Tongue (tissue), 3 donors: ENCODE measurements around the gene PLEKHG2. TPM values are rescaled to one million over a fixed set of nuclear protein-coding genes. Genes with fewer than 3 reads are reported as not detected.
"Not testable (repeated sequence)": the region's sequence is repeated elsewhere in the genome, so short reads cannot be mapped to it uniquely, and the experiment has no call there.

ENCODE experiments used
- DNase-seq: peaks from one replicate; pipeline ENCODE4 v3.0.0-alpha.2; 2015
- small RNA-seq: library from RNA; depleted of rRNA; stranded (forward); fragments of <200 nt; gene quantifications from one replicate; pipeline ENCODE3, GENCODE V24; 2014; ENCODE audit warnings: low replicate concordance
- total RNA-seq: library from RNA; depleted of rRNA; stranded (reverse); fragments of >200 nt; gene quantifications from one replicate; pipeline ENCODE4 v1.2.3, GENCODE V29; 2014

The PLEKHG2 gene
- total RNA-seq, 1 donor from 2014 or later, result 20.9 TPM

- DNase-seq, result no peak
These were observed 35.8 kb downstream of the PLEKHG2 start for GRCh38 chr19:39448271-39448670.

GRCh38 chr19:39449116-39449797, 36.8 kb downstream of the PLEKHG2 start:
- no peak for DNase-seq

GRCh38 chr19:39451257-39451656, 38.8 kb downstream of the PLEKHG2 start:
- not testable (repeated sequence) for DNase-seq

- DNase-seq, result no peak
These were observed 50.9 kb downstream of the PLEKHG2 start for GRCh38 chr19:39463403-39463802.

- DNase-seq, result no peak
These were observed 53.7 kb downstream of the PLEKHG2 start for GRCh38 chr19:39465956-39466747.

GRCh38 chr19:39467941-39468340, 55.5 kb downstream of the PLEKHG2 start:
- no peak for DNase-seq

- no peak for DNase-seq
These were observed 56.6 kb downstream of the PLEKHG2 start for GRCh38 chr19:39469036-39469435.

- DNase-seq, result no peak
These were observed 57.1 kb downstream of the PLEKHG2 start for GRCh38 chr19:39469567-39469966.

GRCh38 chr19:39470724-39471339, 58.4 kb downstream of the PLEKHG2 start:
- DNase-seq, result no peak

- no peak for DNase-seq
These were observed 59.5 kb downstream of the PLEKHG2 start for GRCh38 chr19:39471756-39472536.

- DNase-seq, result no peak
These were observed 60.4 kb downstream of the PLEKHG2 start for GRCh38 chr19:39472746-39473442.

GRCh38 chr19:39473443-39473960, 61.0 kb downstream of the PLEKHG2 start:
- no peak for DNase-seq

- DNase-seq, result peak; percentile 67
These were observed 61.7 kb downstream of the PLEKHG2 start for GRCh38 chr19:39474139-39474620.

- no peak for DNase-seq
These were observed 63.3 kb downstream of the PLEKHG2 start for GRCh38 chr19:39475748-39476147.

Small RNA genes lying within 50 kb of the gene (small RNA-seq; reads per million reads assigned to genes)
- gene MIR4530 (not detected), gene RN7SL566P (not detected)

Other genes with a start within 250 kb of the PLEKHG2 start
- 4.5 TPM for gene NCCRP1, start 215.7 kb upstream of the PLEKHG2 start, total RNA-seq
- gene SYCN, start 208.4 kb upstream of the PLEKHG2 start, total RNA-seq, result not detected
- gene IFNL3, start 167.7 kb upstream of the PLEKHG2 start, total RNA-seq, result not detected
- not detected for gene IFNL4, start 163.8 kb upstream of the PLEKHG2 start, total RNA-seq
- gene IFNL2, start 144.3 kb upstream of the PLEKHG2 start, total RNA-seq, result not detected
- not detected for gene IFNL1, start 116.3 kb upstream of the PLEKHG2 start, total RNA-seq
- 0.92 TPM for gene LRFN1, start 91.8 kb upstream of the PLEKHG2 start, total RNA-seq
- 8.2 TPM for gene GMFG, start 76.6 kb upstream of the PLEKHG2 start, total RNA-seq
- gene SAMD4B, start 70.2 kb upstream of the PLEKHG2 start, total RNA-seq, result 36.4 TPM
- 18.9 TPM for gene PAF1, start 21.6 kb upstream of the PLEKHG2 start, total RNA-seq
- gene MED29, start 21.3 kb upstream of the PLEKHG2 start, total RNA-seq, result 15.2 TPM
- gene ZFP36, start 5.8 kb upstream of the PLEKHG2 start, total RNA-seq, result 24.5 TPM
- 106 TPM for gene RPS16, start 23.3 kb downstream of the PLEKHG2 start, total RNA-seq
- 62.2 TPM for gene SUPT5H, start 32.9 kb downstream of the PLEKHG2 start, total RNA-seq
- gene TIMM50, start 68.2 kb downstream of the PLEKHG2 start, total RNA-seq, result 27.1 TPM
- gene DLL3, start 86.3 kb downstream of the PLEKHG2 start, total RNA-seq, result not detected
- gene SELENOV, start 102.5 kb downstream of the PLEKHG2 start, total RNA-seq, result not detected
- gene EID2B, start 120.2 kb downstream of the PLEKHG2 start, total RNA-seq, result 5.0 TPM
- 15.0 TPM for gene EID2, start 127.5 kb downstream of the PLEKHG2 start, total RNA-seq
- not detected for gene LGALS13, start 189.9 kb downstream of the PLEKHG2 start, total RNA-seq
- gene LGALS16, start 243.2 kb downstream of the PLEKHG2 start, total RNA-seq, result not detected